CD4-positive, alpha-beta T cell (primary cell): ENCODE data around the gene SERP2. TPM values are rescaled to one million over a fixed set of nuclear protein-coding genes. Genes with fewer than 3 reads are reported as not detected.

ENCODE experiments used
- ATAC-seq: fragments of 200-7000 bp; cut with Tn5 transposase; one replicate; pipeline ENCODE4 v1.10.0; 2022; ENCODE audit warnings: mild to moderate bottlenecking; ENCODE audit not compliant: poor library complexity
- CTCF ChIA-PET: fragments of 350-600 bp; sonication (Branson Sonifier 250); formaldehyde crosslinking; loops from one replicate; lab custom pipeline; 2021; ENCODE audit warnings: antibody characterized with exemption, inconsistent platforms; lab: Charles Lee
- POLR2A ChIA-PET: fragments of 350-600 bp; sonication (Branson Sonifier 250); formaldehyde crosslinking; loops from one replicate; lab custom pipeline; 2021; ENCODE audit warnings: antibody characterized with exemption, inconsistent platforms; lab: Charles Lee
- DNase-seq, 14 experiments: peaks; one replicate each; pipeline ENCODE4 v3.0.0-alpha.2; 2013 to 2020; ENCODE audit warnings: mixed read lengths in 2 of 14
- H3K27ac ChIP-seq, 2 donors: one replicate each; pipeline versions ENCODE4 v1.5.1 to v1.7.0; 2013; ENCODE audit warnings: low read length in 2 of 2, low read depth in 1 of 2, mild to moderate bottlenecking in 1 of 2
- H3K27me3 ChIP-seq, 2 experiments: 1 replicate in 1 of 2; 2 replicates in 1 of 2; pipeline versions ENCODE4 v1.6.1 to v1.7.0; 2013; ENCODE audit warnings: low read length in 2 of 2, control low read depth in 1 of 2, mild to moderate bottlenecking in 1 of 2, moderate library complexity in 1 of 2; ENCODE audit not compliant: insufficient read depth in 2 of 2, control insufficient read depth in 1 of 2
- H3K36me3 ChIP-seq: one replicate; pipeline ENCODE4 v1.6.1; 2013; ENCODE audit warnings: low read length, control low read depth; ENCODE audit not compliant: insufficient read depth
- H3K4me1 ChIP-seq: one replicate; pipeline ENCODE4 v1.6.1; 2013; ENCODE audit warnings: low read length, control low read depth; ENCODE audit not compliant: insufficient read depth
- H3K4me3 ChIP-seq: one replicate; pipeline ENCODE4 v1.5.1; 2013; ENCODE audit warnings: mild to moderate bottlenecking, low read length, moderate library complexity
- H3K9me3 ChIP-seq, 2 experiments: 1 replicate in 1 of 2; 2 replicates in 1 of 2; pipeline versions ENCODE4 v1.6.1 to v1.7.0; 2013; ENCODE audit warnings: low read length in 2 of 2, mild to moderate bottlenecking in 2 of 2, control low read depth in 1 of 2, moderate library complexity in 1 of 2; ENCODE audit not compliant: control insufficient read depth in 1 of 2, insufficient read depth in 1 of 2
- H3K27ac Mint-ChIP-seq: one replicate; pipeline ENCODE4 v1.8.0; 2020; ENCODE audit warnings: mixed read lengths
- H3K27me3 Mint-ChIP-seq: one replicate; pipeline ENCODE4 v1.8.0; 2021; ENCODE audit warnings: mixed read lengths
- H3K36me3 Mint-ChIP-seq: one replicate; pipeline ENCODE4 v1.8.0; 2021; ENCODE audit warnings: low read depth, mixed read lengths
- H3K4me1 Mint-ChIP-seq: one replicate; pipeline ENCODE4 v1.8.0; 2021; ENCODE audit warnings: low read depth, mixed read lengths
- H3K4me3 Mint-ChIP-seq: one replicate; pipeline ENCODE4 v1.8.0; 2020; ENCODE audit warnings: mild to moderate bottlenecking, mixed read lengths
- H3K9me3 Mint-ChIP-seq: one replicate; pipeline ENCODE4 v1.8.0; 2020; ENCODE audit warnings: mixed read lengths
- CTCF ChIP-seq: fragments of 200-600 bp; IDR thresholded peaks from one replicate; pipeline ENCODE4 v1.8.0; 2022; ENCODE audit warnings: antibody characterized with exemption, mild to moderate bottlenecking
- intact Hi-C, 2 experiments: fragments of 100-400 bp; cut with DNase I in 1 of 2; cut with micrococcal nuclease in 1 of 2; formaldehyde crosslinking; loops; one replicate each; pipeline versions ENCODE4 v1.15.1 to v1.9.0; 2023 to 2025; cut with DNase I, micrococcal nuclease
- total RNA-seq, 174 experiments: library from RNA in 2 of 174; stranded (reverse) in 2 of 174; gene quantifications; one replicate each; pipeline ENCODE4 v1.2.3 and lab custom pipeline; 2021 to 2026

SERP2 gene
- total RNA-seq, 2 experiments from 2014 or later, result not detected

GRCh38 chr13:44382635-44383145 lies 9.1 kb downstream of the SERP2 start:
- no peak overlapping the region for H3K4me3 Mint-ChIP-seq
- H3K9me3 ChIP-seq, result no peaks in the 10 kb centered on the region
- CTCF ChIA-PET, result interaction anchor here (0.7 kb wide), 1 partner anchor 195 kb away, joined by 3 read pairs; no protein-coding TSS in a partner anchor
- H3K4me3 ChIP-seq, result no peak overlapping the region
- no peak for ATAC-seq
- no peak for DNase-seq
- no peaks in the 10 kb centered on the region for H3K27me3 Mint-ChIP-seq
- POLR2A ChIA-PET, result no interaction called here
- no peak for TF ChIP-seq CTCF
- intact Hi-C loops, result no loop called here
- H3K36me3 Mint-ChIP-seq, result no peaks in the 10 kb centered on the region
- H3K27ac Mint-ChIP-seq, result no peak overlapping the region
- no peaks in the 10 kb centered on the region for H3K36me3 ChIP-seq
- no peaks in the 10 kb centered on the region for H3K27me3 ChIP-seq
- H3K4me1 ChIP-seq, result no peaks in the 10 kb centered on the region
- H3K9me3 Mint-ChIP-seq, result no peaks in the 10 kb centered on the region
- no peak overlapping the region for H3K27ac ChIP-seq
- no peaks in the 10 kb centered on the region for H3K4me1 Mint-ChIP-seq

DNA sequence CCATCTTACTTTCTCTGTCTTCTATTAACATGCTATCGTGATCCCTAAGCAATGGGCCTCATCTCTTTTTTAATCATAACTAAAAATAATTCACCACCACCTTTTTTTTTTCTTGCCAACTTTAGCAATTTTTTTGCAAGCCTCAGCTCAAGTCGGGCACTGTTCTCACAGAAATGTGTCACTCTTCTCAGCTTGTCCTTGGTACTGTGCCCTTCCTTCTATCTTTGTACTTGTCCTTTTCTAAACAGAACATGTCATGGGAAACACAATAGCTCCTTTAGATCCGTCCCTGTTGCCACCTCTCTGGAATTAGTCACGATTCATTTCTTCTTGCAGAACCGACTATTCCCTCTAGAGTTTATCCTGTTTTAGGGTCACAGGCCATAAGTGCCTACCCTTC lies 10.3 kb downstream of the SERP2 start:
- intact Hi-C loops, result no loop called here
- ChIA-PET CTCF (no interaction called here), POLR2A (interaction anchor here (0.6 kb wide), 1 partner anchor 143 kb away, joined by 3 read pairs; no protein-coding TSS in a partner anchor)
- Mint-ChIP-seq H3K4me3 (no peak overlapping the region), H3K4me1 (no peaks in the 10 kb centered on the region), H3K36me3 (no peaks in the 10 kb centered on the region), H3K9me3 (no peaks in the 10 kb centered on the region), H3K27ac (no peak overlapping the region), H3K27me3 (no peaks in the 10 kb centered on the region)
- H3K9me3 ChIP-seq, result no peaks in the 10 kb centered on the region
- H3K36me3 ChIP-seq, result no peaks in the 10 kb centered on the region
- ATAC-seq (no peak), DNase-seq (no peak)
- H3K4me1 ChIP-seq, result no peaks in the 10 kb centered on the region
- TF ChIP-seq CTCF, result no peak
- no peaks in the 10 kb centered on the region for H3K27me3 ChIP-seq
- no peak overlapping the region for H3K27ac ChIP-seq
- H3K4me3 ChIP-seq, result no peak overlapping the region

DNA sequence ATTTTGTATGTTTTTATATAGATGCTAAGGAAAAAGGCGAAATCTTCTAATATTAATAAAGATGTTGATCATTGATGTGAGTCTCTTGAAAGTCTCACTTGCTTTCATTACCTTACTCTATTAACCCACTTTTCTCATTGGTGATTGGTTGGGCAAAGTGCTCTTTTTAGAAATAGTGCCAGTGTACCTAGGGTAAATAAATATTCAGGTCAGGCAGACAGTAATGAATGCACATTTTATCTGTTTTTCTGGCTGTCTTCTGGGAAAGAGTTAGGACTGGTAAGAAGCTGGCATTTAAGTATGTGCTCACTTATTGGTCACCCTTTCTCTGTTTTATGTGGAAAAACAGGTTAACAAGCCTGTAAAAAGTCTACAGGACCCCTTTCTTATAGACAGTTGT lies 11.2 kb downstream of the SERP2 start:
- H3K27ac Mint-ChIP-seq, result no peak overlapping the region
- CTCF ChIA-PET, result no interaction called here

More for the DNA sequence above, 11.2 kb downstream of the SERP2 start:
- H3K27me3 Mint-ChIP-seq, result no peaks in the 10 kb centered on the region
- no peaks in the 10 kb centered on the region for H3K36me3 Mint-ChIP-seq
- H3K9me3 Mint-ChIP-seq, result no peaks in the 10 kb centered on the region
- H3K27me3 ChIP-seq, result no peaks in the 10 kb centered on the region
- TF ChIP-seq CTCF, result no peak
- ATAC-seq (no peak), DNase-seq (no peak)
- no peaks in the 10 kb centered on the region for H3K4me1 Mint-ChIP-seq
- POLR2A ChIA-PET, result no interaction called here
- no peaks in the 10 kb centered on the region for H3K4me1 ChIP-seq
- intact Hi-C loops, result no loop called here
- H3K9me3 ChIP-seq, result no peaks in the 10 kb centered on the region
- H3K27ac ChIP-seq, result no peak overlapping the region
- H3K36me3 ChIP-seq, result no peaks in the 10 kb centered on the region
- H3K4me3 Mint-ChIP-seq, result no peak overlapping the region
- no peak overlapping the region for H3K4me3 ChIP-seq
